Right lobe of liver (tissue), 6 donors: ENCODE data around the gene MINDY3. TPM values are rescaled to one million over a fixed set of nuclear protein-coding genes. Genes with fewer than 3 reads are reported as not detected.
"Not testable (repeated sequence)": the region's sequence is repeated elsewhere in the genome, so short reads cannot be mapped to it uniquely, and the experiment has no call there.

Experiments used
- ATAC-seq, 4 donors: fragments of 200-7000 bp; cut with Tn5 transposase; one replicate each; pipeline ENCODE4 v1.9.1; 2020; ENCODE audit warnings: mild to moderate bottlenecking in 4 of 4, moderate library complexity in 4 of 4
- DNase-seq, 3 donors: peaks; one replicate each; pipeline ENCODE4 v3.0.0-alpha.2; 2020
- H3K27ac ChIP-seq, 3 donors: fragments of 200-600 bp; one replicate each; pipeline ENCODE4 v1.8.0; 2022
- H3K27me3 ChIP-seq, 2 donors: fragments of 200-600 bp; one replicate each; pipeline ENCODE4 v1.8.0; 2022
- H3K36me3 ChIP-seq, 4 donors: fragments of 200-600 bp; sonication (generic) in 1 of 4; one replicate each; pipeline versions ENCODE4 v1.5.1 to v1.8.0; 2017 to 2022; ENCODE audit warnings: control low read depth in 1 of 4
- H3K4me1 ChIP-seq, 4 donors: fragments of 200-600 bp; sonication (generic) in 1 of 4; one replicate each; pipeline versions ENCODE4 v1.5.1 to v1.8.0; 2017 to 2022; ENCODE audit warnings: control low read depth in 1 of 4
- H3K4me3 ChIP-seq, 3 donors: fragments of 200-600 bp; one replicate each; pipeline ENCODE4 v1.8.0; 2022
- H3K9me3 ChIP-seq, 4 donors: fragments of 200-600 bp; sonication (generic) in 1 of 4; one replicate each; pipeline versions ENCODE4 v1.5.1 to v1.8.0; 2017 to 2022; ENCODE audit warnings: control low read depth in 1 of 4
- CTCF ChIP-seq, 4 donors: fragments of 200-600 bp in 3 of 4; fragments of 450-650 bp in 1 of 4; IDR thresholded peaks; one replicate each; pipeline versions ENCODE4 v1.5.1 to v1.8.0; 2016 to 2022; ENCODE audit warnings: antibody characterized with exemption in 4 of 4, mild to moderate bottlenecking in 2 of 4
- POLR2A ChIP-seq: fragments of 450-650 bp; IDR thresholded peaks from one replicate; pipeline ENCODE4 v1.6.1; 2017; ENCODE audit warnings: antibody characterized with exemption, mild to moderate bottlenecking
- WGBS: methylation state at CpG from one replicate; pipeline ENCODE4 v1.1.6; 2018; ENCODE audit warnings: low coverage, low lambda C conversion rate; ENCODE audit not compliant: insufficient coverage; ENCODE audit errors: missing lambda C conversion rate; 5-methylcytosine and 5-hydroxymethylcytosine counted together
- intact Hi-C, 2 donors: fragments of 100-400 bp; cut with DNase I; formaldehyde crosslinking; loops; one replicate each; pipeline versions ENCODE4 v1.11.2 to v1.14.1; 2022
- total RNA-seq, 6 experiments: library from RNA; depleted of rRNA in 2 of 6; stranded (reverse); fragments of >200 nt in 2 of 6; fragmentation: NEBNext Ultra II Directional in 3 of 6; extraction: Animal tissue kit (Norgen Biotek cat#: 25700) in 3 of 6; gene quantifications; one replicate each; pipeline versions ENCODE4 v1.1.0 to v1.2.4, GENCODE V29; 2016 to 2023
- donor health status: DM: no; HTN: yes; CAD: no.
- donor health status: DM: no; HTN: no; CAD: no.
- donor health status: DM: no; HTN: no; CAD: no.
- donor health status: DM: no; HTN: yes; CAD: no.
- donor health status: DM: no; HTN: yes; CAD: no.

Gene MINDY3
- total RNA-seq, 6 experiments from 2014 or later = 11.6 to 15.5 (median 12.4) TPM

GRCh38 chr10:15877836-15878576, 17.7 kb upstream of the MINDY3 start:
- no peak for TF ChIP-seq CTCF (IDR thresholded peaks at IDR 0.05)
- no peak for TF ChIP-seq POLR2A
- Histone ChIP-seq H3K36me3 (no peaks in the 10 kb centered on the region), H3K4me3 (no peak overlapping the region), H3K4me1 (peaks cover 0 to 4% (median 0%) of the 10 kb centered on the region in 4 donors), H3K27ac (no peak overlapping the region), H3K27me3 (no peaks in the 10 kb centered on the region), H3K9me3 (no peaks in the 10 kb centered on the region)
- DNase-seq = no peak
- intact Hi-C loops = no loop called here
- WGBS = 48% methylated on average over 7 of the region's 14 CpGs
- ATAC-seq = no peak

GRCh38 chr10:15876274-15876673, 16.0 kb upstream of the MINDY3 start:
- H3K27me3 ChIP-seq, H3K36me3 ChIP-seq, H3K27ac ChIP-seq, ATAC-seq, intact Hi-C loops, H3K9me3 ChIP-seq, H3K4me3 ChIP-seq, DNase-seq, H3K4me1 ChIP-seq: not testable (repeated sequence)
- 32% methylated on average over 4 of the region's 4 CpGs for WGBS

- not testable (repeated sequence) for DNase-seq
Measured at GRCh38 chr10:15872645-15873044, 12.3 kb upstream of the MINDY3 start.

GRCh38 chr10:15871823-15872222, 11.5 kb upstream of the MINDY3 start:
- Histone ChIP-seq H3K9me3 (no peaks in the 10 kb centered on the region), H3K27me3 (no peaks in the 10 kb centered on the region), H3K4me1 (no peaks in the 10 kb centered on the region), H3K4me3 (no peak overlapping the region), H3K27ac (no peak overlapping the region), H3K36me3 (no peaks in the 10 kb centered on the region)
- no peak for ATAC-seq
- WGBS = 44% methylated on average over 1 of the region's 1 CpG
- no peak for TF ChIP-seq POLR2A
- no peak for TF ChIP-seq CTCF (IDR thresholded peaks at IDR 0.05)
- no peak for DNase-seq
- intact Hi-C loops = no loop called here

More at GRCh38 chr10:15872645-15873044, 12.3 kb upstream of the MINDY3 start:
- H3K27me3 ChIP-seq, H3K4me1 ChIP-seq, intact Hi-C loops, H3K9me3 ChIP-seq, H3K36me3 ChIP-seq, H3K27ac ChIP-seq, ATAC-seq, H3K4me3 ChIP-seq: not testable (repeated sequence)
- WGBS = 91% methylated on average over 4 of the region's 4 CpGs

GRCh38 chr10:15869935-15870334, 9.6 kb upstream of the MINDY3 start:
- Histone ChIP-seq H3K36me3 (no peaks in the 10 kb centered on the region), H3K27ac (no peak overlapping the region), H3K4me1 (no peaks in the 10 kb centered on the region), H3K9me3 (no peaks in the 10 kb centered on the region), H3K4me3 (no peak overlapping the region), H3K27me3 (peaks cover 0 to 9% of the 10 kb centered on the region in 2 donors)
- DNase-seq = no peak
- no peak for TF ChIP-seq POLR2A
- TF ChIP-seq CTCF (IDR thresholded peaks at IDR 0.05) = no peak
- no peak for ATAC-seq
- intact Hi-C loops = no loop called here
